HuH-7.5 (cell line): ENCODE results near the gene SNCA.

Source experiments
- DNase-seq: peaks from one replicate; pipeline ENCODE4 v3.0.0; 2011; ENCODE audit warnings: low spot score

Gene SNCA

GRCh38 chr4:89704651-89705395 is 132.1 kb downstream of the SNCA start:
- no peak for DNase-seq

- DNase-seq: no peak
Observed at GRCh38 chr4:89703829-89704590, 133.0 kb downstream of the SNCA start.

GRCh38 chr4:89700766-89701423 is 136.1 kb downstream of the SNCA start:
- DNase-seq: no peak

- no peak for DNase-seq
Observed at GRCh38 chr4:89685690-89686089, 151.3 kb downstream of the SNCA start.

- no peak for DNase-seq
Observed at GRCh38 chr4:89685277-89685676, 151.7 kb downstream of the SNCA start.

GRCh38 chr4:89684536-89684935 is 152.4 kb downstream of the SNCA start:
- no peak for DNase-seq

- DNase-seq: no peak
Observed at GRCh38 chr4:89682808-89683207, 154.2 kb downstream of the SNCA start.

GRCh38 chr4:89681671-89682070 is 155.3 kb downstream of the SNCA start:
- DNase-seq: no peak

GRCh38 chr4:89681219-89681618 is 155.7 kb downstream of the SNCA start:
- DNase-seq: no peak

- DNase-seq: no peak
Observed at GRCh38 chr4:89674876-89675459, 162.0 kb downstream of the SNCA start.
